GM06990 (cell line): ENCODE measurements around the gene STRADA.

ENCODE experiments used
- DNase-seq: peaks from one replicate; pipeline ENCODE4 v3.0.0-alpha.2; 2011; ENCODE audit not compliant: insufficient read length; ENCODE audit errors: extremely low read depth
- H3K27me3 ChIP-seq: replicated peaks from 2 replicates; pipeline ENCODE4 v1.6.0; 2011; ENCODE audit warnings: low read length; ENCODE audit not compliant: control insufficient read depth, insufficient read depth
- H3K36me3 ChIP-seq: 2 replicates; pipeline ENCODE4 v1.5.1; 2011; ENCODE audit warnings: low read length; ENCODE audit not compliant: control insufficient read depth, insufficient read depth
- H3K4me3 ChIP-seq: replicated peaks from 2 replicates; pipeline ENCODE4 v1.5.1; 2011; ENCODE audit warnings: low read depth, mild to moderate bottlenecking, control low read depth, low read length
- TF ChIP-seq, protein P1 (sequence below): IDR thresholded peaks from 2 replicates; pipeline ENCODE4 v1.5.1; 2011; ENCODE audit warnings: low read length, control low read depth, mild to moderate bottlenecking, inconsistent platforms; ENCODE audit not compliant: insufficient read depth, poor library complexity, severe bottlenecking

Gene STRADA

DNA sequence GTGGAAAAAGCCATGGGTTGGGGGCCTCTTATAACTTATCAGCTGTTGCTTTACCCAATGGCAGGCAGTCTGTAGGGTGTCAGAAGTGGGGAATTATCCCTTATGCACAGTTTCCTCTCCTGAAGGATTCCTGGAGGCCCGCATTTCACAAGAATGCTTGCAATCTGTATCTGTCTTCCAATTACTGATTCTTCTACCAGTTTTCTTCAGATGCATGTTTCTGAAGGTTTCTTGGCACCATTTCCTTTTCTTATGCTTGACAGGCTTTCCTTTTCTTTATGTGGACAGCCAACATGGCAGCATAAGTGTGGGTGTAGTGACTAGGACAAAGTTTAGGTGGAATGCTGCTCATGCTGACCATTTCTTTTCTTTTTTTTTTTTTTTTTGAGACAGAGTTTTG lies 83.2 kb downstream of the STRADA start:
- TF ChIP-seq, protein P1, sequence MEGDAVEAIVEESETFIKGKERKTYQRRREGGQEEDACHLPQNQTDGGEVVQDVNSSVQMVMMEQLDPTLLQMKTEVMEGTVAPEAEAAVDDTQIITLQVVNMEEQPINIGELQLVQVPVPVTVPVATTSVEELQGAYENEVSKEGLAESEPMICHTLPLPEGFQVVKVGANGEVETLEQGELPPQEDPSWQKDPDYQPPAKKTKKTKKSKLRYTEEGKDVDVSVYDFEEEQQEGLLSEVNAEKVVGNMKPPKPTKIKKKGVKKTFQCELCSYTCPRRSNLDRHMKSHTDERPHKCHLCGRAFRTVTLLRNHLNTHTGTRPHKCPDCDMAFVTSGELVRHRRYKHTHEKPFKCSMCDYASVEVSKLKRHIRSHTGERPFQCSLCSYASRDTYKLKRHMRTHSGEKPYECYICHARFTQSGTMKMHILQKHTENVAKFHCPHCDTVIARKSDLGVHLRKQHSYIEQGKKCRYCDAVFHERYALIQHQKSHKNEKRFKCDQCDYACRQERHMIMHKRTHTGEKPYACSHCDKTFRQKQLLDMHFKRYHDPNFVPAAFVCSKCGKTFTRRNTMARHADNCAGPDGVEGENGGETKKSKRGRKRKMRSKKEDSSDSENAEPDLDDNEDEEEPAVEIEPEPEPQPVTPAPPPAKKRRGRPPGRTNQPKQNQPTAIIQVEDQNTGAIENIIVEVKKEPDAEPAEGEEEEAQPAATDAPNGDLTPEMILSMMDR, result no peak
- Histone ChIP-seq H3K27me3 (no peaks in the 10 kb centered on the region), H3K36me3 (peaks cover 3% of the 10 kb centered on the region), H3K4me3 (no peak overlapping the region)
- no peak for DNase-seq

DNA sequence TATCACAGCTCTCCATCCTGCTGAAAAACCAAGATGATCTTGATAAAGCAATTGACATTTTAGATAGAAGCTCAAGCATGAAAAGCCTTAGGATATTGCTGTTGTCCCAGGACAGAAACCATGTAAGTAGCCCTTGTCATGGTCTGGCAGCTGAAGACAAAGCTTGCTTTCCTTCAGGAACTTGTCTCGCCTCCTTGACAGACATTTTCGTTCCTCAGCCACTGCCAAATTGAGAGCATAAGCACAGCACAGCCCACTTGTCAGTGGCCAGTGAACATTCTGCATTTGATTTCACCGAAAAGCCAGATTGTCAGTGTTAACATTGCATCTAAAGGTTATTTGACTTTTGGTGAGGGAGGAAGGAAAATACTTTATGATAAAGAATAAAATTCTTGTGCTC lies 83.8 kb downstream of the STRADA start:
- H3K36me3 ChIP-seq, result peaks cover 5% of the 10 kb centered on the region
- no peak for DNase-seq
- no peak overlapping the region for H3K4me3 ChIP-seq
- no peaks in the 10 kb centered on the region for H3K27me3 ChIP-seq
- TF ChIP-seq, protein P1, result no peak

DNA sequence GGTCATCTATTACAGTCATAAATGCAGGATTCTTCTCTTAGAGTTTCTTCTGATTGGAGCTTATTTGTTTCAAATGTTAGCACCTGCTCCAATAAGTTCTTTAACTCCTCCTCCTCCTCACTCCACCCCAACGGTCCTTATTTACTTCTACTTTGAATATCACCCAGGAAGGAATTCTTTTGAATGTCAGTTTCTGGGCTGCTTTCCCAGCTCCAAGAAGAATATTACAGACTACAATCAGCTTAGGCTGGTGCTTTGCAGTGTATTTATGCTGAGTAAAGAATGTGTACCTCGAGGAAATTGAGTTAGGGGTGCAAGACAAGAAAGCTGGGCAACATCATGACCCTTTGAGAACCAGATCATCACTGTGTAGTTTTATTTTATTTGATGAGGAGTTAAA lies 88.5 kb downstream of the STRADA start:
- H3K36me3 ChIP-seq, result peaks cover 5% of the 10 kb centered on the region
- no peak overlapping the region for H3K4me3 ChIP-seq
- H3K27me3 ChIP-seq, result no peaks in the 10 kb centered on the region
- TF ChIP-seq, protein P1, result no peak
- no peak for DNase-seq
